H9 (cell line): ENCODE data around the gene CPXM2. TPM values are rescaled to one million over a fixed set of nuclear protein-coding genes. Genes with fewer than 3 reads are reported as not detected.
A peak's percentile ranks its signal among the peaks of the same experiment; 100 is the strongest.

Source experiments
- DNase-seq: peaks from one replicate; pipeline ENCODE4 v3.0.0-alpha.2; 2017
- H2AFZ ChIP-seq: one replicate; pipeline ENCODE4 v1.6.1; 2013; ENCODE audit warnings: mild to moderate bottlenecking, low read length, control low read depth, moderate library complexity
- H2AK5ac ChIP-seq: 2 replicates; pipeline ENCODE4 v1.6.1; 2013; ENCODE audit warnings: low read length, control low read depth, mixed read lengths; ENCODE audit not compliant: insufficient read length
- H2BK120ac ChIP-seq: one replicate; pipeline ENCODE4 v1.6.1; 2013; ENCODE audit warnings: low read depth, mild to moderate bottlenecking, low read length, control low read depth, inconsistent platforms; ENCODE audit not compliant: poor library complexity, severe bottlenecking
- H2BK12ac ChIP-seq: 2 replicates; pipeline ENCODE4 v1.6.1; 2013; ENCODE audit warnings: low read length, control low read depth, mixed read lengths, low read depth; ENCODE audit not compliant: insufficient read length
- H2BK15ac ChIP-seq: 2 replicates; pipeline ENCODE4 v1.6.1; 2013; ENCODE audit warnings: low read depth, low read length, control low read depth
- H2BK20ac ChIP-seq: one replicate; pipeline ENCODE4 v1.6.1; 2013; ENCODE audit warnings: low read depth, mild to moderate bottlenecking, low read length, control low read depth, inconsistent platforms; ENCODE audit not compliant: poor library complexity, severe bottlenecking
- H2BK5ac ChIP-seq: 2 replicates; pipeline ENCODE4 v1.6.1; 2013; ENCODE audit warnings: low read length, control low read depth, mixed read lengths; ENCODE audit not compliant: insufficient read length
- H3K14ac ChIP-seq: 2 replicates; pipeline ENCODE4 v1.6.1; 2013; ENCODE audit warnings: low read length, control low read depth; ENCODE audit not compliant: insufficient read depth
- H3K18ac ChIP-seq: 2 replicates; pipeline ENCODE4 v1.6.1; 2013; ENCODE audit warnings: low read depth, mild to moderate bottlenecking, mixed read lengths, low read length, control low read depth; ENCODE audit not compliant: insufficient read length
- H3K23ac ChIP-seq: 2 replicates; pipeline ENCODE4 v1.6.1; 2013; ENCODE audit warnings: low read length, control low read depth, mixed read lengths, low read depth; ENCODE audit not compliant: insufficient read length
- H3K23me2 ChIP-seq: 2 replicates; pipeline ENCODE4 v1.6.1; 2013; ENCODE audit warnings: low read depth, mild to moderate bottlenecking, mixed read lengths, low read length, control low read depth; ENCODE audit not compliant: insufficient read length, poor library complexity, severe bottlenecking
- H3K27ac ChIP-seq: 2 replicates; pipeline ENCODE4 v1.5.1; 2013; ENCODE audit warnings: low read length, control low read depth, mixed read lengths, low read depth; ENCODE audit not compliant: insufficient read length
- H3K27me3 ChIP-seq: 2 replicates; pipeline ENCODE4 v1.6.1; 2013; ENCODE audit warnings: low read length, control low read depth, inconsistent platforms; ENCODE audit not compliant: insufficient read depth
- H3K4ac ChIP-seq: 2 replicates; pipeline ENCODE4 v1.6.1; 2013; ENCODE audit warnings: low read depth, mild to moderate bottlenecking, control low read depth, inconsistent platforms, low read length, moderate library complexity
- H3K4me1 ChIP-seq: 2 replicates; pipeline ENCODE4 v1.6.1; 2013; ENCODE audit warnings: low read length, control low read depth, inconsistent platforms; ENCODE audit not compliant: insufficient read depth
- H3K4me2 ChIP-seq: 2 replicates; pipeline ENCODE4 v1.6.1; 2013; ENCODE audit warnings: low read length, control low read depth, mixed read lengths; ENCODE audit not compliant: insufficient read length, insufficient read depth
- H3K56ac ChIP-seq: 2 replicates; pipeline ENCODE4 v1.6.1; 2013; ENCODE audit warnings: low read depth, mild to moderate bottlenecking, mixed read lengths, low read length, control low read depth; ENCODE audit not compliant: insufficient read length
- H3K79me1 ChIP-seq: 2 replicates; pipeline ENCODE4 v1.6.1; 2013; ENCODE audit warnings: low read depth, mild to moderate bottlenecking, moderate library complexity, low read length, control low read depth, inconsistent platforms; ENCODE audit not compliant: insufficient read depth, poor library complexity, severe bottlenecking
- H3K79me2 ChIP-seq: 2 replicates; pipeline ENCODE4 v1.6.1; 2013; ENCODE audit warnings: low read length, control low read depth, inconsistent platforms; ENCODE audit not compliant: insufficient read depth
- H3K9ac ChIP-seq: 2 replicates; pipeline ENCODE4 v1.6.1; 2013; ENCODE audit warnings: low read length, control low read depth, mixed read lengths; ENCODE audit not compliant: insufficient read length; ENCODE audit errors: extremely low read depth
- H3K9me3 ChIP-seq: one replicate; pipeline ENCODE4 v1.6.1; 2013; ENCODE audit warnings: low read depth, low read length, inconsistent platforms; ENCODE audit not compliant: control insufficient read depth
- H3T11ph ChIP-seq: one replicate; pipeline ENCODE4 v1.6.1; 2013; ENCODE audit warnings: mild to moderate bottlenecking, low read length, control low read depth, inconsistent platforms
- H4K20me1 ChIP-seq: one replicate; pipeline ENCODE4 v1.6.1; 2013; ENCODE audit not compliant: control insufficient read depth, insufficient read length, insufficient read depth
- H4K5ac ChIP-seq: 2 replicates; pipeline ENCODE4 v1.6.1; 2013; ENCODE audit warnings: low read depth, mild to moderate bottlenecking, mixed read lengths, low read length, control low read depth; ENCODE audit not compliant: insufficient read length
- H4K8ac ChIP-seq: replicated peaks from 2 replicates; pipeline ENCODE4 v1.6.1; 2013; ENCODE audit warnings: low read length, control low read depth, mixed read lengths, low read depth; ENCODE audit not compliant: insufficient read length
- H4K91ac ChIP-seq: 2 replicates; pipeline ENCODE4 v1.6.1; 2013; ENCODE audit warnings: low read depth, mild to moderate bottlenecking, moderate library complexity, mixed read lengths, low read length, control low read depth; ENCODE audit not compliant: insufficient read length
- H3K27ac Mint-ChIP-seq, 3 experiments: 2 replicates in 2 of 3; 3 replicates in 1 of 3; pipeline ENCODE4 v1.8.0; 2020 to 2021; ENCODE audit warnings: mixed read lengths in 3 of 3, mild to moderate bottlenecking in 1 of 3, moderate library complexity in 1 of 3
- H3K27me3 Mint-ChIP-seq: 2 replicates; pipeline ENCODE4 v1.8.0; 2021; ENCODE audit warnings: low read depth, mild to moderate bottlenecking, moderate library complexity, mixed read lengths
- H3K36me3 Mint-ChIP-seq, 3 experiments: 2 replicates in 2 of 3; 3 replicates in 1 of 3; pipeline ENCODE4 v1.8.0; 2020 to 2021; ENCODE audit warnings: low read depth in 3 of 3, mixed read lengths in 3 of 3; ENCODE audit not compliant: insufficient read depth in 1 of 3
- H3K4me1 Mint-ChIP-seq, 2 experiments: 2 replicates each; pipeline ENCODE4 v1.8.0; 2020; ENCODE audit warnings: mixed read lengths in 2 of 2
- H3K4me3 Mint-ChIP-seq, 2 experiments: 2 replicates in 1 of 2; 3 replicates in 1 of 2; pipeline ENCODE4 v1.8.0; 2020 to 2021; ENCODE audit warnings: mild to moderate bottlenecking in 2 of 2, mixed read lengths in 2 of 2, moderate library complexity in 1 of 2
- H3K9me3 Mint-ChIP-seq, 2 experiments: 2 replicates in 1 of 2; 3 replicates in 1 of 2; pipeline ENCODE4 v1.8.0; 2020; ENCODE audit warnings: mild to moderate bottlenecking in 2 of 2, mixed read lengths in 2 of 2, moderate library complexity in 1 of 2
- CTCF ChIP-seq: fragments of 200-600 bp; sonication (generic); conservative IDR thresholded peaks from 3 replicates; pipeline ENCODE4 v1.8.0; 2021; ENCODE audit warnings: antibody characterized with exemption, mild to moderate bottlenecking
- WGBS: extraction: QIAGEN DNeasy Blood & Tissue Kit; methylation state at CpG from one replicate; pipeline ENCODE4 v1.1.7; 2013; ENCODE audit warnings: missing lambda C conversion rate, low lambda C conversion rate, mixed read lengths; ENCODE audit not compliant: insufficient read length; ENCODE audit errors: extremely low coverage; 5-methylcytosine and 5-hydroxymethylcytosine counted together
- total RNA-seq: library from RNA; stranded (reverse); gene quantifications from 2 replicates; pipeline ENCODE4 v1.2.1, GENCODE V29; 2021

CPXM2 gene
- total RNA-seq, 1 experiment from 2014 or later = 1.7 TPM

GRCh38 chr10:123897146-123897545, 5.5 kb upstream of the CPXM2 start:
- Histone ChIP-seq H2BK5ac (no peak overlapping the region), H3T11ph (no peak overlapping the region), H3K79me2 (no peaks in the 10 kb centered on the region), H3K56ac (no peak overlapping the region), H4K20me1 (no peaks in the 10 kb centered on the region), H4K91ac (no peak overlapping the region), H2BK12ac (no peak overlapping the region), H3K14ac (no peak overlapping the region), H3K27me3 (no peaks in the 10 kb centered on the region; the same call in 1 of the 2 replicates), H4K8ac (no peak overlapping the region), H3K4me2 (no peak overlapping the region), H3K18ac (no peak overlapping the region), H3K4me1 (no peaks in the 10 kb centered on the region), H2AFZ (no peak overlapping the region), H3K23ac (no peak overlapping the region), H2BK15ac (no peak overlapping the region), H3K9ac (no peak overlapping the region), H3K23me2 (no peaks in the 10 kb centered on the region), H3K9me3 (no peaks in the 10 kb centered on the region), H3K79me1 (no peaks in the 10 kb centered on the region), H2AK5ac (no peak overlapping the region), H3K27ac (no peak overlapping the region), H4K5ac (no peak overlapping the region), H3K4ac (no peak overlapping the region), H2BK120ac (no peak overlapping the region), H2BK20ac (no peak overlapping the region)
- TF ChIP-seq CTCF = peak; percentile 81
- Mint-ChIP-seq H3K4me3 (no peak overlapping the region), H3K36me3 (peaks cover 3 to 20% (median 6%) of the 10 kb centered on the region in 3 experiments; a peak in 5 of 7 replicates), H3K9me3 (peaks cover 12 to 21% of the 10 kb centered on the region in 2 experiments), H3K27me3 (peaks cover 24% of the 10 kb centered on the region), H3K4me1 (peaks cover 4 to 5% of the 10 kb centered on the region in 2 experiments), H3K27ac (no peak overlapping the region)
- no peak for DNase-seq
- WGBS = no CpG with 5 or more reads among the region's 4 CpGs
